Measurements from ENCODE around the gene XPC.
"Not testable (repeated sequence)": the region's sequence is repeated elsewhere in the genome, so short reads cannot be mapped to it uniquely, and the experiment has no call there.

XPC gene

DNA sequence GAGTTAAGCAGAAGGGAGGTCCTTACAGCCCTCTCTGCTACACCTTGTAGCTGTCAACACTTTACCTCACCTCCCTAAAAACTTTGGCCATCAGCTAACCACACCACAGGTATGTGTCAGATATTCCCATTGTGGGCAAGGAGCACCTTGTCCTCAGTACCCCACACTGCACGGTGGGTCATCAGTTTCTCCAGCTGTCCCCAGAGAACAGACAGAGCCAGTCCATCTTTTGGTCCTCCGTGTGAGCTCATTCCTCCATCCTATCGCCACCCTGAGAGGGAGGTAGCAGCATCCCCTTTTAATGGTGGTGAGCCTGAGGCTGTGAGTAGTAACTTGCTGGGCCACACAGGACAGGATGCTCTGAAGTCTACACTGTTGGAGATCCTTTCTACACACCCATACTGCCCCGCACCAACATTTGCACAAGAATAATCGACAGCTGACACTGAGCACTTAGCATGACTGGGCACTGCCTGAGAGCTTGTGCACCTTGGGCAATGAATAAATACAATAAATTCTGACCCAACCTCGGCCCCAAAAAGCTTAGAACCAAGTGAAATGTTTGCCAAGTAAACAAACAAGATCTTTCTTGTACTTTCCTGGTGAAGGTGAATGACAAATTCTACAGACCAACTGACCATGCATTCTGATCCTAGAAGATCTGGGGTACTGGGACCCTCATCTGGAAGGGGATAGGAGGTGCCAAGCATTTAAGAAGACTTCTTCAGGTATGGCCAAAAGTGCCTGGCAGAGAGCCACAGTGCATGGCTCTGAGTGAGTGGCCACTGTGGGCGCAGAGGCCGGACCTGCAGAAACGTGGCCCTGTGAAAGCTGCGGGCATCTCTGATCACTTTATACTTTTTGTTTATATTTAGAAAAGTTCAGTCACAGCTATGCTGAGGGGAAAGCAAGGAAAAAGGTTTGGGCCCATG, 60.7 kb downstream of the XPC start:
- no peak for DNase-seq

DNA sequence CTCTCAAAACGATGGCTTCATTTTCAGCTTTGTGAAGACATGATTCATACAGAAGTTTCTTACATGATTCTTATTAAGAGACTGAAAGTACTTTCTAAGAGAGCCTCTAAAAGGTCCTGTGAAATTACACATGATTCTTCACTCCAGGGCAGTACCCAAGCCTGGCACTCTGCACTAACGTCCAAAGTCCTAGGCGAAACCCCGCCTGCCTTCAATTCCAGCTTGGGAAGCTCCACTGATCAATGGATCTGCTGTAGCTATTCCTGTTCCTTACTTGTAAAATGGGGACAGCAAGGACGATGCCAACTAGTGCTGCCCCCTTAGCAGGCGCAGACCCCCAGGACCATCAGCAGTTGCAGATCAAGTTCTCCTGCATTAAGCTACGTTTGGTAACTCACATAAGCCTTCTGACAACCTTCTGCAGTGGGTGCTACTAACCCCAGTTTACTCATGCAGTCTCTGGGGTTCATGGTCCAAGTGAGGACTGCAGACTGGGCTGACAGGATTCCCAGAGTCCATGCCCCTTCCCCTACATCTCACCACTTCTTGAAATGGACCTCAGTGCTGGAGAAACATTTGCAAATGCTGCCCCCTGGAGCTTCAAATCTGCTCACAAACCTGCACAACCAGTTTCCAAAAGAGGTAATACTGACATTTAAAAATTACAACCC, 64.3 kb downstream of the XPC start:
- DNase-seq = no peak

DNA sequence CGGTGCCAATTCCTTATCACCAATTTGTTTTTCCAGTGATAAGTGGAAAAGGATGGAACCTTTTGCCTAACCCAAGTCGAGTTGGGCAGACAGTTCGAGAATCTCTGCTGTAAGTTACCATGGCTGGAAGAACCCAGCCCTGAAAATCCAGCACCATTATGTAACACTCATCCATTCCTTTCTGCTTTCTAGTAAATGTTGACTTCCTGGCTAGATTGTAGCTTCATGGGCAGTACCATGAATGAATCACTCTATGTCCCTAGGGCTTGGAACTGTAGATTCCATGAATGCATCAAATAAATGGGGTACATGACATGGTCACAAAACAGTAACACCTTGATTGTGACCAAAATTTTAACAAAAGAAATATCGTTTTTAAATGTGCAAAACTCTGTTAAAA, 67.7 kb downstream of the XPC start:
- DNase-seq = no peak

DNA sequence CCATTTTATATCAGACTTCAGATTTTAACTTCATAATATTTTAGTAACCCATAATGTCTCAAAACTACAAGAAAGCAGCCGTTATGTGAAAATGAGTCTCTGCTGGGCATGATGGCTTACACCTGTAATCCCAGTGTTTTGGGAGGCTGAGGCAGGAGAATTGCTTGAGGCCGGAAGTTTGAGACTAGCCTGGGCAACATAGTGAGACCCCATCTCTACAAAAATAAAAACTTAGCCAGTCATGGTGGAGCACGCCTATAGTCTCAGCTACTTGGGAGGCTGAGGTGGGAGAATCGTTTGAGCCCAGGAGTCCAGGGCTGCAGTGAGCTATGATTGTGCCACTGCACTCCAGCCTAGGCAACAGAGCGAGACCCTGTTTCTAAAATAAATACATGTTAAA, 68.6 kb downstream of the XPC start:
- not testable (repeated sequence) for DNase-seq

DNA sequence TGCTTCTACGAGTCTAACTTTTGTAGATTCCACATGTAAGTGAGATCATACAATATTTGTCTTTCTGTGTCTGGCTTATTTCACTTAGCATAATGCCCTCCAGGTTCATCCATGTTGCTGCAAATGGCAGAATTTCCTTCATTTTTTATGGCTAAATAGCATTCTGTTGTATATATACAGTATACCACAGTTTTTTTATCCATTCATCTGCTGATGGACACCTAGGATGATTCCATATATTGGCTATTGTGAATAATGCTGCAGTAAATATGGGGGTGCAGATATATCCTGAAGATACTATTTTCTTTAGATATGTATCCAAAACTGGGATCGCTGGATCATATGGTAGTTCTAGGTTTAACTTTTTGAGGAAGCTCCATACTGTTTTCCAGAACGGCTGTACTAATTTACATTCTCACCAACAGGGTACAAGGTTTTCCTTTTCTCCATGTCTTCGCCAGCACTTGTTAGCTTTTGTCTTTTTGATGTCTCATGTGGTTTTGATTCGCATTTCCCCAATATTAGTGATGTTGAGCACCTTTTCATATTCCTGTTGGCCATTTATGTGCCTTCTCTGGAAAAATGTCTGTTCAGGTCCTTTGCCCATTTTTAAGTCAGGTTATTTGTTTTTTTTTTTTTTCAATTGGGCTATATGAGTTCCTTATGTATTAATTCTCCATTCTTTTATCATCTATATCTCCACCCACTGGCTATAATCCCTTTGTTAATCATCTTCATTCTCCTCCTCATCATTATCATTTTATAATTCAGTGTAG, 80.6 kb downstream of the XPC start:
- no peak for DNase-seq

DNA sequence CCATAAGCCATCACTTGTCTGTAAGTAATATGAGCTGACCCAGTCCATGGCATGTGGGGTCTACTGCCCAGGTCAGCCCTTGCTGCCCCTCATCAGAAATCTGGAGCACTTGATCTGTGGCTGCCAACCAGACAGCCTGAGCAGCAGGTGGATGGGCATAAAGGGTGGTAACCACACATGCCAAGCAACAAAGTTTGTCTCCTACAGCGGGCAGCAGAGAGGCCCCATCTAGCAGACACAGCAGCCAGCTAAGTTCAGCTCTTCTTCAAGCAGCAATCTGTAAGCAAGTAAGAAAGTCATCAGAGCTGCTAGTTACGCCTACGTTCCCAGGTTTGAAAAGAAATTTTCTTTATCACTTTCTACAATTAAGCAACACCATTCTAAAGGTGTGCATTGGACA, 81.7 kb downstream of the XPC start:
- no peak for DNase-seq

All from inflammatory macrophage (primary cell).